RWPE1 (cell line): Measurements from ENCODE around the gene ZBTB7C.
A peak's percentile ranks its signal among the peaks of the same experiment; 100 is the strongest.

Experiments
- CTCF ChIA-PET: fragments of 350-600 bp; sonication (Branson Sonifier 250); formaldehyde crosslinking; extraction: SDS; loops from one replicate; lab custom pipeline; 2021; lab: Yijun Ruan, JAX
- POLR2A ChIA-PET: fragments of 400-600 bp; formaldehyde crosslinking; extraction: SDS; loops from one replicate; lab custom pipeline; 2020; ENCODE audit warnings: antibody characterized with exemption; ENCODE audit not compliant: low non-redundant PET; lab: Yijun Ruan, JAX
- DNase-seq: peaks from one replicate; pipeline ENCODE4 v3.0.0; 2012; ENCODE audit warnings: low spot score
- H3K27ac ChIP-seq: fragments of 450-650 bp; 2 replicates; pipeline ENCODE4 v1.5.1; 2017
- TF ChIP-seq, protein P1 (sequence below): fragments of 450-650 bp; conservative IDR thresholded peaks from 2 replicates; pipeline ENCODE4 v1.5.1; 2017; ENCODE audit warnings: low read depth, mild to moderate bottlenecking

Gene ZBTB7C

GRCh38 chr18:48394176-48394575, 15.0 kb downstream of the ZBTB7C start:
- DNase-seq = no peak
- TF ChIP-seq, protein P1, sequence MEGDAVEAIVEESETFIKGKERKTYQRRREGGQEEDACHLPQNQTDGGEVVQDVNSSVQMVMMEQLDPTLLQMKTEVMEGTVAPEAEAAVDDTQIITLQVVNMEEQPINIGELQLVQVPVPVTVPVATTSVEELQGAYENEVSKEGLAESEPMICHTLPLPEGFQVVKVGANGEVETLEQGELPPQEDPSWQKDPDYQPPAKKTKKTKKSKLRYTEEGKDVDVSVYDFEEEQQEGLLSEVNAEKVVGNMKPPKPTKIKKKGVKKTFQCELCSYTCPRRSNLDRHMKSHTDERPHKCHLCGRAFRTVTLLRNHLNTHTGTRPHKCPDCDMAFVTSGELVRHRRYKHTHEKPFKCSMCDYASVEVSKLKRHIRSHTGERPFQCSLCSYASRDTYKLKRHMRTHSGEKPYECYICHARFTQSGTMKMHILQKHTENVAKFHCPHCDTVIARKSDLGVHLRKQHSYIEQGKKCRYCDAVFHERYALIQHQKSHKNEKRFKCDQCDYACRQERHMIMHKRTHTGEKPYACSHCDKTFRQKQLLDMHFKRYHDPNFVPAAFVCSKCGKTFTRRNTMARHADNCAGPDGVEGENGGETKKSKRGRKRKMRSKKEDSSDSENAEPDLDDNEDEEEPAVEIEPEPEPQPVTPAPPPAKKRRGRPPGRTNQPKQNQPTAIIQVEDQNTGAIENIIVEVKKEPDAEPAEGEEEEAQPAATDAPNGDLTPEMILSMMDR = no peak
- ChIA-PET CTCF (no interaction called here), POLR2A (no interaction called here)
- no peak overlapping the region for H3K27ac ChIP-seq

DNA sequence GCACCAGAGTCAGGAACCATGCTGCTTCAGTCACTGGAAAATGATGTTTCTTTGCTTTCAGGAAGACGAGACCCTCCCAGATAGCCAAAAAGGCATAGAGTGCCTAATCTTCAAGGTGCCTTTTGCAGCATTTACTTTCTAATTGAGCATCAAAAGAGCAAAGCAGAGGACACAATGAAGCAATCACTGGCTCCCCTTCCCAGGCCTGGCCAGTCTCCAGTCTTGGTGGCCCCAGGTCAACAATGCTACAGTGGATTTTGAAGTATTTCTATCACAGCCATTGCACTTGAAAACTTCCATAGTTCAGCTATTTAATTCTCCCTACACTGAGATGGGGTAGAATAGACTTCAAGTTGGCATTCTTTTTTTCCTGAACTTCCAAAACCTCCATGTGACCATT, 15.4 kb downstream of the ZBTB7C start:
- ChIA-PET POLR2A (no interaction called here), CTCF (no interaction called here)
- TF ChIP-seq, protein P1 = no peak
- no peak for DNase-seq
- no peak overlapping the region for H3K27ac ChIP-seq

- ChIA-PET CTCF (no interaction called here), POLR2A (no interaction called here)
- peak overlapping the region; percentile 71 for H3K27ac ChIP-seq
- no peak for DNase-seq
- TF ChIP-seq, protein P1 = no peak
These were observed 16.0 kb downstream of the ZBTB7C start for GRCh38 chr18:48393170-48393569.

- ChIA-PET CTCF (interaction anchor here (0.7 kb wide), 1 partner anchor 91 kb away, joined by 3 read pairs; no protein-coding TSS in a partner anchor), POLR2A (no interaction called here)
- H3K27ac ChIP-seq = peak overlapping the region; percentile 71
- TF ChIP-seq, protein P1 = no peak
- no peak for DNase-seq
These were observed 16.9 kb downstream of the ZBTB7C start for GRCh38 chr18:48392268-48392667.

DNA sequence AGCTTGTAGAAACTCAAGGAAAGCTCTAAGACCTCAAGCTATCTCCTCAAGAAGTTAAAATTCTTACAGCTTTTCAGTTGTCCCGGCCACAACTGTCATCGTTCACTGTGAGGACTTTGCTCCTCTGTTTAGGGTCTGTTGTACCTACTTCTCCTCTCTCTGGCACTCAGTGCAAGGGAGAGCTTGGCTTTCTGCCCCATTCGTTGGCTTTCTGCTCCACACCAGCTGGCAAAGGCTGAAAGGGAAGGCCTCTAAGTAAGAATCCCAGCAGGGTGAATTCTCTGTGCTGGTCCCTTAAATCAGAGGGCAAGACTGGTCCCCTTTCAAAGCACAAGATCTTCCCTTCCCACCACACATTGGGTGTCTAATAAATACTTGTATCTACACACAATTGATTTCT, 17.3 kb downstream of the ZBTB7C start:
- ChIA-PET CTCF (interaction anchor here (0.7 kb wide), 1 partner anchor 91 kb away, joined by 3 read pairs; no protein-coding TSS in a partner anchor), POLR2A (no interaction called here)
- DNase-seq = no peak
- peak overlapping the region; percentile 53 for H3K27ac ChIP-seq
- TF ChIP-seq, protein P1 = no peak

- ChIA-PET CTCF (interaction anchor here (0.8 kb wide), 1 partner anchor 197 kb away, joined by 6 read pairs; no protein-coding TSS in a partner anchor), POLR2A (no interaction called here)
These were observed 18.5 kb downstream of the ZBTB7C start for GRCh38 chr18:48390641-48391040.

More at GRCh38 chr18:48390641-48391040, 18.5 kb downstream of the ZBTB7C start:
- no peak overlapping the region for H3K27ac ChIP-seq
- TF ChIP-seq, protein P1 = no peak
- DNase-seq = no peak
